CD4-positive, alpha-beta T cell treated with Interleukin-15 for 1 hour (primary cell): ENCODE results near the gene CDC26.
A peak's percentile ranks its signal among the peaks of the same experiment; 100 is the strongest.
"Not testable (repeated sequence)": the region's sequence is repeated elsewhere in the genome, so short reads cannot be mapped to it uniquely, and the experiment has no call there.

ENCODE experiments used
- DNase-seq: peaks from one replicate; pipeline ENCODE4 v3.0.0-alpha.2; 2020

CDC26 gene

GRCh38 chr9:113275157-113276131 is at the start of gene CDC26, which contains the start of gene PRPF4:
Gene CDC26, minus strand, starts transcription at chr9:113275572. Its CDS starts 3,065 bp downstream, at chr9:113272507.
Gene PRPF4, plus strand, starts transcription at chr9:113275658. Its CDS starts 86 bp downstream, at chr9:113275744.
- DNase-seq: peak; percentile 96

- no peak for DNase-seq
These were observed 47.3 kb upstream of the CDC26 start for GRCh38 chr9:113322671-113323070.

- DNase-seq: no peak
These were observed 44.7 kb upstream of the CDC26 start for GRCh38 chr9:113320051-113320450.

GRCh38 chr9:113319054-113319453 is 43.7 kb upstream of the CDC26 start:
- no peak for DNase-seq

- DNase-seq: no peak
These were observed 42.4 kb upstream of the CDC26 start for GRCh38 chr9:113317777-113318176.

- no peak for DNase-seq
These were observed 40.7 kb upstream of the CDC26 start for GRCh38 chr9:113316030-113316429.

GRCh38 chr9:113315231-113315630 is 39.9 kb upstream of the CDC26 start:
- DNase-seq: no peak

GRCh38 chr9:113313261-113313660 is 37.9 kb upstream of the CDC26 start:
- DNase-seq: no peak

- no peak for DNase-seq
These were observed 36.6 kb upstream of the CDC26 start for GRCh38 chr9:113311961-113312360.

GRCh38 chr9:113310538-113310937 is 35.2 kb upstream of the CDC26 start:
- no peak for DNase-seq

GRCh38 chr9:113309204-113309813 is 33.9 kb upstream of the CDC26 start:
- peak; percentile 24 for DNase-seq

- DNase-seq: no peak
These were observed 32.1 kb upstream of the CDC26 start for GRCh38 chr9:113307396-113307975.

GRCh38 chr9:113306566-113306965 is 31.2 kb upstream of the CDC26 start:
- no peak for DNase-seq

GRCh38 chr9:113302792-113303418 is 27.5 kb upstream of the CDC26 start, which contains the start of gene RNF183:
Gene RNF183, minus strand, starts transcription at chr9:113303376. Its CDS starts 5,192 bp downstream, at chr9:113298184.
- no peak for DNase-seq

- DNase-seq: no peak
These were observed 26.2 kb upstream of the CDC26 start for GRCh38 chr9:113301548-113301947.

GRCh38 chr9:113299800-113300292 is 24.5 kb upstream of the CDC26 start:
- no peak for DNase-seq

GRCh38 chr9:113298924-113299770 is 23.8 kb upstream of the CDC26 start:
- DNase-seq: no peak

- DNase-seq: no peak
These were observed 22.9 kb upstream of the CDC26 start for GRCh38 chr9:113298311-113298710.

GRCh38 chr9:113296796-113297558 is 21.6 kb upstream of the CDC26 start:
- DNase-seq: no peak

GRCh38 chr9:113296247-113296646 is 20.9 kb upstream of the CDC26 start:
- not testable (repeated sequence) for DNase-seq

- no peak for DNase-seq
These were observed 18.0 kb upstream of the CDC26 start for GRCh38 chr9:113293285-113293878.
